T-helper 17 cell (primary cell): Measurements from ENCODE around the gene NAALADL2. TPM values are rescaled to one million over a fixed set of nuclear protein-coding genes. Genes with fewer than 3 reads are reported as not detected.

ENCODE experiments used
- ATAC-seq: fragments of 150-1000 bp; cut with Tn5 transposase; 2 replicates; pipeline ENCODE4 v1.10.0; 2021; ENCODE audit warnings: mild to moderate bottlenecking, moderate library complexity
- DNase-seq, 3 donors: peaks; one replicate each; pipeline versions ENCODE4 v3.0.0 to v3.0.0-alpha.2; 2020 to 2021
- H3K9me3 ChIP-seq: one replicate; pipeline ENCODE4 v1.7.0; 2013; ENCODE audit warnings: low read length, mild to moderate bottlenecking; ENCODE audit not compliant: control insufficient read depth, poor library complexity, severe bottlenecking
- H3K27ac Mint-ChIP-seq: one replicate; pipeline ENCODE4 v1.8.0; 2022; ENCODE audit warnings: mild to moderate bottlenecking, moderate library complexity, mixed read lengths
- H3K27me3 Mint-ChIP-seq: one replicate; pipeline ENCODE4 v1.8.0; 2022; ENCODE audit warnings: mixed read lengths
- H3K36me3 Mint-ChIP-seq: one replicate; pipeline ENCODE4 v1.8.0; 2022; ENCODE audit warnings: low read depth, mixed read lengths
- H3K4me1 Mint-ChIP-seq: one replicate; pipeline ENCODE4 v1.8.0; 2022; ENCODE audit warnings: mild to moderate bottlenecking, mixed read lengths
- H3K4me3 Mint-ChIP-seq: one replicate; pipeline ENCODE4 v1.8.0; 2022; ENCODE audit warnings: mild to moderate bottlenecking, moderate library complexity, mixed read lengths
- total RNA-seq, 4 donors: library from RNA in 2 of 4; stranded (reverse) in 2 of 4; gene quantifications; one replicate each; pipeline ENCODE4 v1.2.3 and lab custom pipeline; 2022 to 2026

The NAALADL2 gene
- total RNA-seq, 2 donors from 2014 or later: not detected

GRCh38 chr3:174862101-174862500, 3.0 kb downstream of the NAALADL2 start:
- Mint-ChIP-seq H3K27ac (no peak overlapping the region), H3K27me3 (no peaks in the 10 kb centered on the region), H3K4me3 (no peak overlapping the region), H3K4me1 (no peaks in the 10 kb centered on the region), H3K36me3 (no peaks in the 10 kb centered on the region)
- ATAC-seq (no peak), DNase-seq (no peak)
- H3K9me3 ChIP-seq: no peaks in the 10 kb centered on the region

- ATAC-seq (no peak), DNase-seq (no peak)
- H3K27me3 Mint-ChIP-seq: no peaks in the 10 kb centered on the region
- H3K4me1 Mint-ChIP-seq: no peaks in the 10 kb centered on the region
- H3K27ac Mint-ChIP-seq: no peak overlapping the region
- no peaks in the 10 kb centered on the region for H3K9me3 ChIP-seq
- H3K36me3 Mint-ChIP-seq: no peaks in the 10 kb centered on the region
- H3K4me3 Mint-ChIP-seq: no peak overlapping the region
These were observed 3.5 kb downstream of the NAALADL2 start for GRCh38 chr3:174862666-174863065.

GRCh38 chr3:174863488-174863887, 4.4 kb downstream of the NAALADL2 start:
- H3K27ac Mint-ChIP-seq: no peak overlapping the region
- no peaks in the 10 kb centered on the region for H3K27me3 Mint-ChIP-seq
- H3K4me3 Mint-ChIP-seq: no peak overlapping the region
- H3K4me1 Mint-ChIP-seq: no peaks in the 10 kb centered on the region
- no peaks in the 10 kb centered on the region for H3K9me3 ChIP-seq
- no peaks in the 10 kb centered on the region for H3K36me3 Mint-ChIP-seq
- no peak for DNase-seq
- ATAC-seq: no peak

GRCh38 chr3:174869448-174869847, 10.3 kb downstream of the NAALADL2 start:
- no peaks in the 10 kb centered on the region for H3K9me3 ChIP-seq
- ATAC-seq (no peak), DNase-seq (no peak)
- no peaks in the 10 kb centered on the region for H3K36me3 Mint-ChIP-seq
- H3K27ac Mint-ChIP-seq: no peak overlapping the region
- H3K4me1 Mint-ChIP-seq: no peaks in the 10 kb centered on the region
- no peaks in the 10 kb centered on the region for H3K27me3 Mint-ChIP-seq
- no peak overlapping the region for H3K4me3 Mint-ChIP-seq

- Mint-ChIP-seq H3K4me3 (no peak overlapping the region), H3K27me3 (no peaks in the 10 kb centered on the region), H3K4me1 (no peaks in the 10 kb centered on the region), H3K27ac (no peak overlapping the region), H3K36me3 (no peaks in the 10 kb centered on the region)
- no peaks in the 10 kb centered on the region for H3K9me3 ChIP-seq
- no peak for ATAC-seq
- DNase-seq: no peak
These were observed 14.9 kb downstream of the NAALADL2 start for GRCh38 chr3:174873832-174874657.

GRCh38 chr3:174882789-174883188, 23.7 kb downstream of the NAALADL2 start:
- no peaks in the 10 kb centered on the region for H3K27me3 Mint-ChIP-seq
- no peaks in the 10 kb centered on the region for H3K4me1 Mint-ChIP-seq
- no peak overlapping the region for H3K4me3 Mint-ChIP-seq
- H3K9me3 ChIP-seq: no peaks in the 10 kb centered on the region
- no peak overlapping the region for H3K27ac Mint-ChIP-seq
- H3K36me3 Mint-ChIP-seq: no peaks in the 10 kb centered on the region
- DNase-seq (no peak), ATAC-seq (no peak)

GRCh38 chr3:174883881-174884675, 24.9 kb downstream of the NAALADL2 start:
- Mint-ChIP-seq H3K4me1 (no peaks in the 10 kb centered on the region), H3K27ac (no peak overlapping the region), H3K36me3 (no peaks in the 10 kb centered on the region), H3K4me3 (no peak overlapping the region), H3K27me3 (no peaks in the 10 kb centered on the region)
- H3K9me3 ChIP-seq: no peaks in the 10 kb centered on the region
- DNase-seq (no peak), ATAC-seq (no peak)

GRCh38 chr3:174884776-174885568, 25.8 kb downstream of the NAALADL2 start:
- H3K9me3 ChIP-seq: no peaks in the 10 kb centered on the region
- ATAC-seq (no peak), DNase-seq (no peak)
- Mint-ChIP-seq H3K4me1 (no peaks in the 10 kb centered on the region), H3K27me3 (no peaks in the 10 kb centered on the region), H3K4me3 (no peak overlapping the region), H3K27ac (no peak overlapping the region), H3K36me3 (no peaks in the 10 kb centered on the region)

GRCh38 chr3:174891524-174892203, 32.5 kb downstream of the NAALADL2 start:
- H3K9me3 ChIP-seq: no peaks in the 10 kb centered on the region
- H3K27ac Mint-ChIP-seq: no peak overlapping the region
- no peaks in the 10 kb centered on the region for H3K4me1 Mint-ChIP-seq
- no peak for ATAC-seq
- no peaks in the 10 kb centered on the region for H3K36me3 Mint-ChIP-seq
- H3K4me3 Mint-ChIP-seq: no peak overlapping the region
- H3K27me3 Mint-ChIP-seq: no peaks in the 10 kb centered on the region
- no peak for DNase-seq

GRCh38 chr3:174907027-174907426, 47.9 kb downstream of the NAALADL2 start:
- no peaks in the 10 kb centered on the region for H3K36me3 Mint-ChIP-seq
- no peaks in the 10 kb centered on the region for H3K9me3 ChIP-seq
- DNase-seq (no peak), ATAC-seq (no peak)
- no peaks in the 10 kb centered on the region for H3K4me1 Mint-ChIP-seq
- no peak overlapping the region for H3K27ac Mint-ChIP-seq
- no peaks in the 10 kb centered on the region for H3K27me3 Mint-ChIP-seq
- H3K4me3 Mint-ChIP-seq: no peak overlapping the region

- Mint-ChIP-seq H3K36me3 (no peaks in the 10 kb centered on the region), H3K4me1 (no peaks in the 10 kb centered on the region), H3K27me3 (no peaks in the 10 kb centered on the region), H3K27ac (no peak overlapping the region), H3K4me3 (no peak overlapping the region)
- no peak for ATAC-seq
- DNase-seq: no peak
- no peaks in the 10 kb centered on the region for H3K9me3 ChIP-seq
These were observed 48.7 kb downstream of the NAALADL2 start for GRCh38 chr3:174907628-174908407.
